Endothelial cell of umbilical vein (primary cell): ENCODE data around the gene GDPGP1. TPM values are rescaled to one million over a fixed set of nuclear protein-coding genes. Genes with fewer than 3 reads are reported as not detected.

Experiments
- BruUV-seq: library from RNA; stranded (reverse); fragments of 400-500 nt; replicated peaks from 2 replicates; lab custom pipeline; 2021; lab: Mats Ljungman, UMichigan
- CTCF ChIA-PET: fragments of 300-600, 350-600 bp; sonication (Branson Sonifier 250); formaldehyde crosslinking; loops from one replicate; lab custom pipeline; 2021; ENCODE audit warnings: antibody characterized with exemption, inconsistent platforms; lab: Charles Lee
- POLR2A ChIA-PET: fragments of 300-600, 350-600 bp; sonication (Branson Sonifier 250); formaldehyde crosslinking; loops from one replicate; lab custom pipeline; 2021; ENCODE audit warnings: antibody characterized with exemption, inconsistent platforms; lab: Charles Lee
- DNase-seq: peaks from one replicate; pipeline ENCODE4 v3.0.0-alpha.2; 2011; ENCODE audit warnings: low read depth, low spot score
- FAIRE-seq: peaks from 2 replicates; lab custom pipeline; 2011; peaks lifted over from hg19 to GRCh38; lab: Jason Lieb, UNC
- H2AFZ ChIP-seq: 2 replicates; pipeline ENCODE4 v1.6.0; 2012; ENCODE audit warnings: low read depth, low read length, control low read depth, inconsistent platforms
- H3K27ac ChIP-seq: 2 replicates; pipeline ENCODE4 v1.5.1; 2011; ENCODE audit warnings: low read depth, mild to moderate bottlenecking, control low read depth, low read length, moderate library complexity; ENCODE audit not compliant: insufficient read depth
- H3K27me3 ChIP-seq, 2 experiments: 2 replicates each; pipeline versions ENCODE4 v1.6.0 to v1.6.1; 2011; ENCODE audit warnings: low read length in 2 of 2, mixed read lengths in 1 of 2; ENCODE audit not compliant: control insufficient read depth in 2 of 2, insufficient read depth in 2 of 2
- H3K36me3 ChIP-seq, 2 experiments: 2 replicates in 1 of 2; 3 replicates in 1 of 2; pipeline ENCODE4 v1.5.1; 2011; ENCODE audit warnings: low read length in 2 of 2, mild to moderate bottlenecking in 1 of 2, moderate library complexity in 1 of 2; ENCODE audit not compliant: control insufficient read depth in 2 of 2, insufficient read depth in 2 of 2; ENCODE audit errors: extremely low read depth in 1 of 2
- H3K4me1 ChIP-seq: 3 replicates; pipeline ENCODE4 v1.5.1; 2011; ENCODE audit warnings: mild to moderate bottlenecking, low read length; ENCODE audit not compliant: control insufficient read depth, insufficient read depth; ENCODE audit errors: extremely low read depth
- H3K4me2 ChIP-seq: 2 replicates; pipeline ENCODE4 v1.6.1; 2011; ENCODE audit warnings: low read length, control low read depth, mixed read lengths; ENCODE audit not compliant: insufficient read depth
- H3K4me3 ChIP-seq, 3 experiments: fragments of 200-600 bp in 1 of 3; sonication (generic), shearing (Covaris generic) in 1 of 3; replicated peaks in 1 of 3; 2 replicates each; pipeline ENCODE4 v1.5.1; 2011 to 2016; ENCODE audit warnings: control low read depth in 3 of 3, low read length in 3 of 3, mild to moderate bottlenecking in 2 of 3, inconsistent platforms in 1 of 3, low read depth in 1 of 3, moderate library complexity in 1 of 3; ENCODE audit not compliant: insufficient read depth in 1 of 3
- H3K79me2 ChIP-seq: 2 replicates; pipeline ENCODE4 v1.6.0; 2012; ENCODE audit warnings: low read length, inconsistent platforms; ENCODE audit not compliant: control insufficient read depth, insufficient read depth
- H3K9ac ChIP-seq: replicated peaks from 2 replicates; pipeline ENCODE3; 2011; ENCODE audit warnings: low read length, control low read depth; ENCODE audit not compliant: insufficient read depth; ENCODE audit errors: extremely low read depth
- H3K9me1 ChIP-seq: replicated peaks from 3 replicates; pipeline ENCODE4 v1.6.0; 2011; ENCODE audit warnings: mild to moderate bottlenecking, low read length; ENCODE audit not compliant: control insufficient read depth, insufficient read depth; ENCODE audit errors: extremely low read depth
- H3K9me3 ChIP-seq: replicated peaks from 2 replicates; pipeline ENCODE4 v1.5.1; 2012; ENCODE audit warnings: low read length, inconsistent platforms; ENCODE audit not compliant: control insufficient read depth, insufficient read depth
- H4K20me1 ChIP-seq: replicated peaks from 2 replicates; pipeline ENCODE3; 2011; ENCODE audit warnings: mild to moderate bottlenecking, low read length; ENCODE audit not compliant: control insufficient read depth, insufficient read depth; ENCODE audit errors: extremely low read depth
- EZH2 ChIP-seq: IDR thresholded peaks from 2 replicates; pipeline ENCODE4 v1.6.1; 2012; ENCODE audit warnings: borderline replicate concordance, low read depth, mild to moderate bottlenecking, moderate library complexity, low read length, inconsistent platforms; ENCODE audit not compliant: severe bottlenecking
- FOS ChIP-seq: IDR thresholded peaks from 2 replicates; pipeline ENCODE4 v1.6.1; 2011; ENCODE audit warnings: mild to moderate bottlenecking, low read length, moderate library complexity, borderline replicate concordance; ENCODE audit not compliant: insufficient read depth
- GATA2 ChIP-seq: IDR thresholded peaks from 2 replicates; pipeline ENCODE4 v1.7.0; 2011; ENCODE audit warnings: low read depth, mild to moderate bottlenecking, moderate library complexity, mixed read lengths, low read length; ENCODE audit not compliant: insufficient read length, insufficient read depth
- JUN ChIP-seq: IDR thresholded peaks from 2 replicates; pipeline ENCODE4 v1.6.1; 2011; ENCODE audit warnings: borderline replicate concordance, low read depth; ENCODE audit not compliant: insufficient read length, insufficient read depth
- MYC ChIP-seq: IDR thresholded peaks from one replicate; pipeline ENCODE4 v1.6.1; 2011; ENCODE audit warnings: mild to moderate bottlenecking, low read depth, low read length
- POLR2A ChIP-seq: IDR thresholded peaks from 2 replicates; pipeline ENCODE4 v1.6.1; 2012; ENCODE audit warnings: low read depth, mild to moderate bottlenecking, control low read depth, low read length
- POLR2AphosphoS5 ChIP-seq: IDR thresholded peaks from 2 replicates; pipeline ENCODE4 v1.6.1; 2012; ENCODE audit warnings: low read depth, mild to moderate bottlenecking, control low read depth, low read length, moderate library complexity; ENCODE audit not compliant: insufficient read depth
- dilution Hi-C: fragments of 300-500 bp; cut with MboI; formaldehyde crosslinking; loops from one replicate; pipeline ENCODE4 v1.15.0; 2019; ENCODE audit warnings: low sequenced_read_pairs; ENCODE audit not compliant: extremely low pct_ligation_motif_present
- intact Hi-C: fragments of 100-400 bp; cut with micrococcal nuclease; formaldehyde crosslinking; loops from one replicate; pipeline ENCODE4 v1.10.0; 2022
- polyA plus RNA-seq, 4 experiments: library from polyadenylated mRNA; depleted of rRNA in 3 of 4; stranded (reverse) in 3 of 4; unstranded in 1 of 4; fragments of >200 nt; gene quantifications; 2 replicates each; pipeline versions ENCODE4 v1.2.1 to v1.2.3, GENCODE V29; 2011 to 2012; ENCODE audit warnings: missing spikeins in 1 of 4
- total RNA-seq: library from RNA; stranded (reverse); gene quantifications from 2 replicates; pipeline ENCODE4 v1.2.3, GENCODE V29; 2021
- TF ChIP-seq, protein P1 (sequence below), 2 donors: IDR thresholded peaks; 1 replicate in 1 of 2; 2 replicates in 1 of 2; pipeline ENCODE4 v1.5.1; 2011; ENCODE audit warnings: low read length in 2 of 2, mild to moderate bottlenecking in 2 of 2, moderate library complexity in 2 of 2, control low read depth in 1 of 2, inconsistent platforms in 1 of 2, low read depth in 1 of 2; ENCODE audit not compliant: insufficient read depth in 1 of 2; ENCODE audit errors: extremely low read depth in 1 of 2
- TF ChIP-seq, protein P2 (sequence below): IDR thresholded peaks from 2 replicates; pipeline ENCODE4 v1.6.1; 2011; ENCODE audit not compliant: insufficient read depth, insufficient read length

The GDPGP1 gene
- total and polyA plus RNA-seq, 2 donors (not counting 3 experiments of a cell fraction or from before 2014, with no cell fraction given) = 4.8 to 7.2 TPM

DNA sequence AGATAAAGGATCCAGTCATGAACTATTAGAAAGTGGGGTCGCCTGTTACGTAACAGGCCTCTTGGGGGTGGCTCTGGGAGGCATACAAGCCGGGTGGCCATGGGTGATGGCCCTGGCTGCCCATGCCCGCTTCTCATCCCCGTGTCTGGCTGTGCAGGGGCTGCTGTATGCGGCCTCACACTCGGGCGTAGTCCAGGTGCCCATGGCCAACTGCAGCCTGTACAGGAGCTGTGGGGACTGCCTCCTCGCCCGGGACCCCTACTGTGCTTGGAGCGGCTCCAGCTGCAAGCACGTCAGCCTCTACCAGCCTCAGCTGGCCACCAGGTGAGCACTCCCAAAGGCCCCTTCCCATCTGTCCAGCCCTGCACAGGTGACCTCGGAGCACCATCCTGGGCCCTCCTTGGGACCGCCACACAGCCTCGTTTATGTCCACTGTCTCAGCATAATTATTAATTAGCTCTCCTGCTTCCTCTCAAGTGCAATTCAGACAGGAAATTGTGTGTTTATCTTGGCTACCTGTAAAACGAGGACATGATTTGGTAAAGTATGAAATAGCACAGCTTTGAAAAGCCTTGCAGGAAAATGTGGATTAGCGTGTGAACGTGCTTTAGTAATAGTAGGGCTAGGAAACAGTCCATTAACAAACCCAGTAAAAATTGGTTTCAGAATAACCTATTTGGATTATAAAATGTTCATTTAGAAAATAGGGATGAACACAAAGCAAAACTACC, 8.3 kb upstream of the GDPGP1 start:
- no TSS peak for BruUV-seq
- no peak for TF ChIP-seq JUN
- TF ChIP-seq, protein P1, sequence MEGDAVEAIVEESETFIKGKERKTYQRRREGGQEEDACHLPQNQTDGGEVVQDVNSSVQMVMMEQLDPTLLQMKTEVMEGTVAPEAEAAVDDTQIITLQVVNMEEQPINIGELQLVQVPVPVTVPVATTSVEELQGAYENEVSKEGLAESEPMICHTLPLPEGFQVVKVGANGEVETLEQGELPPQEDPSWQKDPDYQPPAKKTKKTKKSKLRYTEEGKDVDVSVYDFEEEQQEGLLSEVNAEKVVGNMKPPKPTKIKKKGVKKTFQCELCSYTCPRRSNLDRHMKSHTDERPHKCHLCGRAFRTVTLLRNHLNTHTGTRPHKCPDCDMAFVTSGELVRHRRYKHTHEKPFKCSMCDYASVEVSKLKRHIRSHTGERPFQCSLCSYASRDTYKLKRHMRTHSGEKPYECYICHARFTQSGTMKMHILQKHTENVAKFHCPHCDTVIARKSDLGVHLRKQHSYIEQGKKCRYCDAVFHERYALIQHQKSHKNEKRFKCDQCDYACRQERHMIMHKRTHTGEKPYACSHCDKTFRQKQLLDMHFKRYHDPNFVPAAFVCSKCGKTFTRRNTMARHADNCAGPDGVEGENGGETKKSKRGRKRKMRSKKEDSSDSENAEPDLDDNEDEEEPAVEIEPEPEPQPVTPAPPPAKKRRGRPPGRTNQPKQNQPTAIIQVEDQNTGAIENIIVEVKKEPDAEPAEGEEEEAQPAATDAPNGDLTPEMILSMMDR (IDR thresholded peaks at IDR 0.05; ENCODE audit: extremely low read depth in 1 of 2, insufficient read depth in 1 of 2, low read depth in 1 of 2, low read length in 2 of 2) = no peak
- TF ChIP-seq MYC = no peak
- TF ChIP-seq EZH2 = no peak
- TF ChIP-seq POLR2A = no peak
- no peak for TF ChIP-seq POLR2AphosphoS5
- no peak for TF ChIP-seq GATA2
- TF ChIP-seq, protein P2, sequence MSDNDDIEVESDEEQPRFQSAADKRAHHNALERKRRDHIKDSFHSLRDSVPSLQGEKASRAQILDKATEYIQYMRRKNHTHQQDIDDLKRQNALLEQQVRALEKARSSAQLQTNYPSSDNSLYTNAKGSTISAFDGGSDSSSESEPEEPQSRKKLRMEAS = no peak
- no peak for TF ChIP-seq FOS
- ChIA-PET CTCF (interaction anchor here (1.3 kb wide), 2 partner anchors 11 to 77 kb away, joined by 3 to 5 read pairs; no protein-coding TSS in a partner anchor), POLR2A (no interaction called here)
- H3K9ac ChIP-seq = no peak overlapping the region
- H3K36me3 ChIP-seq = peaks cover 3 to 13% of the 10 kb centered on the region in 2 experiments
- H3K4me3 ChIP-seq = no peak overlapping the region
- no peaks in the 10 kb centered on the region for H3K27me3 ChIP-seq
- H3K4me1 ChIP-seq = no peaks in the 10 kb centered on the region
- H2AFZ ChIP-seq = no peak overlapping the region
- H3K9me3 ChIP-seq = no peaks in the 10 kb centered on the region
- no peak overlapping the region for H3K27ac ChIP-seq
- intact Hi-C loops = no loop called here
- H3K79me2 ChIP-seq = no peaks in the 10 kb centered on the region
- no peaks in the 10 kb centered on the region for H4K20me1 ChIP-seq
- dilution Hi-C loops = no loop called here
- FAIRE-seq (no peak), DNase-seq (no peak)
- no peak overlapping the region for H3K4me2 ChIP-seq
- no peaks in the 10 kb centered on the region for H3K9me1 ChIP-seq
